ENCODE measurements around the gene ATXN7L1.
"Not testable (repeated sequence)": the region's sequence is repeated elsewhere in the genome, so short reads cannot be mapped to it uniquely, and the experiment has no call there.

ATXN7L1 gene

GRCh38 chr7:105731042-105731441, 145.4 kb downstream of the ATXN7L1 start:
- no peak for DNase-seq

DNA sequence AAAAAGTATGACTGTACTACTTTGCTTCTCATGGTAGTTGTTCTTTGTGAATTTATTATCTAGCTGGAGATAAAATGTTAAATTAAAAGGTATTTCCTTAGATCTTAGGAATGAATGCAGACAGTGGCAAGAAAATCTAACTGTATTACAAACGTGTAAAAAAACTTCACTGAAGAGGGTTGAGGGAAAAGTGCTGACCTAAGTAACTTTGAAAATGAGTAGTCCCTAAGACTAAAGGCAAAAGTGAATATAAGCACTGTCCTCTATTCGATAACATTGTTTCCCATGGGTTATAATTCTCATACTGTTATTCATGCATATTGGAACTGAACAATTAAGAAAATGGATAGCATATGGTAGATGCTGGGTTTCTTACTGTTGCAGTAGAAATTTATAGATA, 148.4 kb downstream of the ATXN7L1 start:
- DNase-seq = no peak

DNA sequence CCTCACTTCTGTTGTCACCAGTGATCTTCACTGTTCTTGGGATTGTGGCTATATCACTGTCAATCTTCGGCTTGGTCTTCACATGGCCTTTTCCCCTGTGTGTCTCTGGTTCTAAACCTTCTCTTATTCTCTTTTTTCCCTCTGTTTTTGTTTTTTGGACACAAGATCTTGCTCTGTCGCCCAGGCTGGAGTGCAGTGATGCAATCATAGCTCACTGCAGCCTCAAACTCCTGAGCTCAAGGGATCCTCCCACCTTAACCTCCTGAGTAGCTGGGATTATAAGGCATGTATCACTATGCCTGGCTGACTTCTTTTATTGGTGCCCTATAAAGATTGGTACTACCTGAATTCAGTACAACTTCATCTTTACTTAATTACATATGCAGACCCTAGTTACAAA, 151.7 kb downstream of the ATXN7L1 start:
- no peak for DNase-seq

DNA sequence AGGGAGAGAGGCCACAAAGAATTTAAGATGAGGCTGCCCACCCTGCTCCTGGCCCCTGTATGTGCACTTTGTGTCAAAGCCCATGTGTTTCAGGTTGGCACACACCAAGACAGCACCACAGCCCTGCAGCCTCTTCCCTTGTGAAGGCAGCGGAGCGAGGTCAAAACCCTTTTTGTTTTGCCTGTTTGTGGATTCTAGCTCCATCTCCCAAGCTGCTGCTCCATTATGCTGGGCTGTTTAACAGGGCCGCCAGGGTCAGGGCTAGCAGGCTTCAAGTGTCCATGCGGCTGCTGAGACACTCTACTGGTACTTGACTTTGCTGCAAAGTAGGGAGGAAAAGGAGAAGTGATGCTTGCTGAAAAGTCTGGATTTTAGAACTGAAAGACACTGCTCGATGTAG, 152.8 kb downstream of the ATXN7L1 start:
- DNase-seq = no peak

- no peak for DNase-seq
Observed at GRCh38 chr7:105721571-105722104, 154.8 kb downstream of the ATXN7L1 start.

GRCh38 chr7:105719919-105720318, 156.5 kb downstream of the ATXN7L1 start:
- DNase-seq = no peak

GRCh38 chr7:105719395-105719794, 157.0 kb downstream of the ATXN7L1 start:
- DNase-seq = no peak

DNA sequence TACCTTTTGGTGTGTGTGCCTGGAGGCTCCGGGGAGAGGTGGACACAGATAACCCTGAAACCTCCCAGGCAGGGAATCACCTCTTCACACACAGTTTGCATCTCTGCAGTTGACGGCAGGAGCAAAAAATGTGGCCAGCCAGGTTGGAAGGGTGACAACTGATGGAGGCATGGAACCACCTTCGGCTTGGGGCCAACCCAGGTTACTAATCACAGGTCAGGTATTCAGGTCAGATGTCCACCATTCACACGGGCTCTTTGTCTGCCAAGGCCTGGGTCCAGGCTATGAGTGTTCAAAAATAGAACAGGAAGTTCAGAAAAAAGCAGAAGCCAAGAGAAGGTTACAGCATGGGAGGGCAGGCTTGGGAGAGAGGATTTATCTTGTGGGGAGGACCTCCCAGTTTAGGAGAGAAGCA, 157.9 kb downstream of the ATXN7L1 start:
- DNase-seq = no peak

GRCh38 chr7:105715528-105715927, 160.9 kb downstream of the ATXN7L1 start:
- no peak for DNase-seq

GRCh38 chr7:105713488-105714465, 162.6 kb downstream of the ATXN7L1 start:
- no peak for DNase-seq

DNA sequence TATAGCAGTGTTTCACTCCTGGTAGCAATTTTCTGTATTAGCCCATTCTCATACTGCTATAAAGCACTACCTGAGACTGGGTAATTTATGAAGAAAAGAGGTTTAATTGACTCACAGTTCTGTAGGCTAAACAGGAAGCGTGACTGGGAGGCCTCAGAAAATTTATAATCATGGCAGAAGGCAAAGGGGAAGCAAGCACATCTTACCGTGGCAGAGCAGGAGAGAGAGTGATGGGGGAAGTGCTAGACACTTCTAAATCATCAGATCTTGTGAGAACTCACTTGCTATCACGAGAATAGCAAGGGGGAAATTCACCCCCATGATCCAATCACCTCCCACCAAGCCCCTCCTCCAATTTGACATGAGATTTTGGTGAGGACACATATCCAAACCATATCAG, 163.5 kb downstream of the ATXN7L1 start:
- no peak for DNase-seq

DNA sequence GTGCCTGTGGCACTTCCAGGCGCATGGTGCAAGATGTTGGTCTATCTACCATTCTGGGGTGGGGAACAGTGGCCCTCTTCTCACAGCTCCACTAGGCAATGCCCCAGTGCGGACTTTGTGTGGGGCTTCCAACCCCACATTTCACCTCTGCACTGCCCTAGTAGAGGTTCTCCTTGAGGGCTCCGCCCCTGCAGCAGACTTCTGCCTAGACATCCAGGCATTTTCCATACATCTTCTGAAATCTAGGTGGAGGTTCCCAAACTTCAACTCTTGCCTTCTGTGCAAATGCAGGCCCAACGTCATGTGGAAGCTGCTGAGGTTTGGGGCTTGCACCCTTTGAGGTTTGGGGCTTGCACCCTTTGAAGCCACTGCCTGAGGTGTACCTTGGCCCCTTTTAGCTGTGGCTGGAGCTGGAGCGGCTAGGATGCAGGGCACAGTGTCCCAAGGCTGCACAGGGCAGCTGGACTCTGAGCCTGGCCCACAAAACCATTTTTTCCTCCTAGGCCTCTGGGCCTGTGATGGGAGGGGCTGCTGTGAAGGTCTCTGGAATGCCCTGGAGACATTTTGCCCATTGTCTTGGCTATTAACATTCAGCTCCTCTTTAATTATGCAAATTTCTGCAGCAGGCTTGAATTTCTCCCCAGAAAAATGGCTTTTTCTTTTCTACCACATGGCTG, 164.5 kb downstream of the ATXN7L1 start:
- DNase-seq = no peak

- DNase-seq = not testable (repeated sequence)
Observed at GRCh38 chr7:105710720-105711119, 165.7 kb downstream of the ATXN7L1 start.

GRCh38 chr7:105708763-105709080, 167.7 kb downstream of the ATXN7L1 start:
- DNase-seq = no peak

DNA sequence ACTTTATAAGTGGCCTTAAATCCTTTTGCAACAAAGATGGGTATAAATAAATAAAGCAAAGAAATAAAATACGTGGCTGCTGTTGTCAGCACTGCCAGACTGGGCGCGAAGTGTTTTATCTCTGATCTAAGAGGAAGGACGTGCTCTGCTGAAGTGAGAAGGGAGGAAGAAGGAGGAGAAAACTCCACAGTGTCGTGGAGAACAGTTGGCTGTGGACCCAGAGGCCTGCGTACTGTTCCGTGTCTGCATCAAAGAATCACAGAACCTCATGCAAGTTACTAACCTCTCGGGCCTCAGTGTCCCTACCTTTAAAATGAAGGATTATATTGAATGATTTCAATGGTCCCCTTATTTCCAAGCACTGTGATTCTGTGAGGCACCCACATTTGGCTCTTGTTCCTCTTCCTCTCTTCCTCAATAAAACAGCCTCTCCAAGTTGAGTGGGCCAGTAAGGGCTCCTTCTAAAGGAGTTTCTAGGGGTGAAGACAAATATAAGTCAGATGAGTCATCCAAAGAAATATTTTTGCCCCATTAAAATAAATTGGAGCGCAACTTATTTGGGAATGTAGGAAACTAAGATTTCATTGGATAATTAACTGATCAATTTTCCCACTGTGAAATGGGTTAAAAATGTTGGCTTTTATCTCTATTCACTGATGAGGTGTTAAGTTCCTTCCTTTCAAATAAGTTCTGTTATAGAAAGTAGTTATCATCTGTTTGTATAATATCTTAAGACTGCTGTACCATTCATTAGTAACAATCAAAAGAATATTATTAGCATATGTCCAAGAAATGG, 168.2 kb downstream of the ATXN7L1 start:
- DNase-seq = no peak

DNA sequence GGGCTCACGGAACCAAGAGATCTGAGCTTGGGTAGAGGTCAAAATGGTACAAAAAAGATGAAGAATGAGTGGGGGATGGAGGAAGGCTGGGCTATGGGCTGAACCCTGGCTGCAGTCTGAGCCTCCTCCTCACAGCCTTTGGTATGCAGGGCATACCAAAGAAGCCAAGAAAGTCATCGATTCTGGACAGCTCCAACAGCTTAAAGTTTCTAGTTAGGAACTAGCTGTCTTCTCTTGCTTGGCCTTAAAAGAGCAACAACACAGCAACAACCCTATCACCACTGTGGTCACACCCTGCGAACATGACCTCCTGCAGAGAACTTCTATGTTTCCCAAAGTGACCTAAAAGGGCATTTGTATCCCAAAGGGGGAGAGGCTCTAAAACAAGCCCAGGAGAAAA, 169.0 kb downstream of the ATXN7L1 start:
- DNase-seq = no peak

DNA sequence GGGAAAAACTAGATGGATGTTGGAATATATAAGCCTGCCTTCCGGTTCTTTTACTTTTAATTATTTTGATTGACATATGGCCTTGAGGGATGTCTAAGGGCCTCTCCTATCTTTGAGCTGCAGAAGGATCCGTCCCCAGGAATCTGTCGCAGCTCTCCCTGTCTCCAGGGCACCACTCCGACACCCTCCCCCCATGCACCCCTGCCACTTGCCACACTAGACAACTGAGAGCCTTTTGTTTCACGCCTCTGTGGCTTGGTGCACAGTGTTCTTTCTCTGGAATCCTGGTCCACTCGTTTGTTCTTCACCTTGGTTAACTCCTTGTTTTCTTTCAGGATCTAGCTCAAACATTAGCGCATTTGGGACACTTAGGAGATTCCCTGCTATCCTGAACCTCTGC, 171.0 kb downstream of the ATXN7L1 start:
- DNase-seq = no peak

DNA sequence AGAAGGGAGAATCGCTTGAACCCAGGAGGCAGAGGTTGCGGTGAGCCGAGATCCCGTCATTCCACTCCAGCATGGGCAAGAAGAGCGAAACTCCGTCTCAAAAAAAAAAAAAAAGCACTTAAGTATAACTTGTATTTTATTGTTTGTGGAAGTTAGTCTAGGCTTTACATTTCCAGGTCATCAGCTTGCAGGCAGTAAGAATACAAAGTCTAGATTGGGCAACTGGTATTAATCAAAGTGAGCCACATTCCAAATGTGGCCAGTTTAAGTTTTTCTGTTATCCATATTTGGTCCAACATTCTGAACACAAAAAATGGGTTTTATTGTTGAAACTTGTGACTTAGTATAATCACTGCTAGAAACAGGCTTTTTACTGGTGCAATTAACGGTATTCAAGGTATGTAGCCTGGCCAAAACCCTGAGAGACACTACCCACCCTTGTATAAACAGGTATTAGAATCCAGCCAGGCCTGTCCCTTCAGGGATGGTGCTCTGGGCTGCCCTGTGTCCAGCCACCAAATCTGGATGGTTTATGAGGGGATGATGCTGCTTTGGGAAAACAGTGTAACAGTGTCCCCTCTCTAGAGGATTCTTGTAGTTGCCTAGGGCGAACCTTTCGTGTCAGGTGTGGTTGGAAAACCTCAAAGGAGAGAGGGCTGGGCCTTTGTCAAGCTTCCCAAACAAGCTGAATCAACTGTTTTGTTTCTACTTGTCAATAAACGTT, 173.0 kb downstream of the ATXN7L1 start:
- no peak for DNase-seq

DNA sequence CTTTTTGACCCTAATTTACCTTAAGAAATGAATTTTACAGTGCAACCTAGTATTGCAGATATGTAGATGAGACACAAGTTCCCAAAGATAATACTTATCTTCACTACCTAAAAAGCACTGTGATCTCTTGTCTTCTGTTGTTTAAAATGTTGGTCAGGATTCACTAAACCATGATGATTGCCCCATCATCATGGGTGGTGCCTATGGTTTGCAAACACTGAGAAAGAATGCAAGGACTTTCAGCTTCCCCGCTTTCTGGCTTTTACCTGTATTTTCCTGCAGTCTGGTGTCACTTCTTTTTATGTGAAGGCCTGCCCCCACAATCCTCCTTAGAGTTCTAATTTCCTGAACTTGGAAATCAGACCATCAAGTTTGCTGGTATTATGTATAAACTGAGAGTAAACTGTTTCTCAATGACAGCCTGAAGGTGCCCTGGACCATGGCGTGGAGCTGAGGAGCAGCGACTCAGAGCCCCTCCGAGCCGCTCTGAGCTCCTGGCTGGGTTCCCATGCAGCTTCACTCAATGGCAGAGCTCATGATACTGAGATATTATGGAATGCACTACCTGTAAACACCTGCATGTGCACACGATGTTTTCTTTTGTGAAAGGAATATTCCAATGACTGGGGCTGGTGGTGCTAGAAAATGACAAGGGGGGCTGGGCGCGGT, 176.7 kb downstream of the ATXN7L1 start:
- DNase-seq = no peak

DNA sequence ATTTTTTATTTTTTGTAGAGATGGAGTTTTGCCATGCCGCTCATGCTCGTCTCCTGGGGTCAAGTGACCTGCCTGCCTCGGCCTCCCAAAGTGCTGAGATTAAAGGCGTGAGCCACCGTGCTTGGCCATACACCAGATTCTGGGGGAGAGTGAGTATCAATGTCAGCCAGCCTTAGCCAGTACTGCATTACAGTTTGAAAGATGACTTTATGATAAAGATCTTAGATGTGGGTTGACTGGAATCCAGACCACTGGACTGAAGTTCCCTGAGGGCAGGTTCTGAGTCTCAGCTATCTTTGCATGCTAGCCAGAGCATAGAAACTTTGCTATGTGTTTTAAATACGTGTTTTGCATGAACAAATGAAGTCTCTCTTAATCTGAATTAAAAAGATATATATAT, 177.9 kb downstream of the ATXN7L1 start:
- no peak for DNase-seq

DNA sequence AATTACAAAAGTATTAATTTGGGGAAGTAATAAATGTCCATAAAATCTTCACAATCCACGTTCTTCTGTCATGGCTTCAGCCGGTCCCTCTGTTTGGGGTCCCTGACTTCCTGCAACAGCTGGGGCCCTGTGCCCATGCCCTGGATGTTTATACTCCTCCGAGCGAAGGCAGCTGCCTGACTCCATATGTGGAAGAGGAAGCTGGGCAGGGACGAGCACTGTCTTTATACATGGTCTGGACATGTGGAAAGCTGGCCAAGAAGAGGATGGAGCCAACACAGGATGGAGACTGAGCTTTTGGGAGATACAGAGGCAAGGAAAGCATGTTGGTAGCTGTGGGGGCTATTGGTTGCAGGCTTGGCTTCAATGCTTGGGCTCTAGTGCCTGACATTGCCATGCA, 178.6 kb downstream of the ATXN7L1 start:
- DNase-seq = no peak

GRCh38 chr7:105697169-105697568, 179.2 kb downstream of the ATXN7L1 start:
- not testable (repeated sequence) for DNase-seq
